Right cardiac atrium (tissue), 5 donors: Measurements from ENCODE around the gene APOL5. TPM values are rescaled to one million over a fixed set of nuclear protein-coding genes. Genes with fewer than 3 reads are reported as not detected.
"Not testable (repeated sequence)": the region's sequence is repeated elsewhere in the genome, so short reads cannot be mapped to it uniquely, and the experiment has no call there.

ENCODE experiments used
- ATAC-seq, 2 donors: fragments of 200-7000 bp; cut with Tn5 transposase; one replicate each; pipeline versions ENCODE4 v1.8.0 to v1.9.1; 2020; ENCODE audit warnings: moderate library complexity in 2 of 2, mild to moderate bottlenecking in 1 of 2
- DNase-seq, 3 donors: peaks; one replicate each; pipeline ENCODE4 v3.0.0-alpha.2; 2020
- H3K27ac ChIP-seq: one replicate; pipeline ENCODE4 v1.5.1; 2013; ENCODE audit warnings: mild to moderate bottlenecking, low read length, control low read depth, moderate library complexity
- H3K27me3 ChIP-seq: one replicate; pipeline ENCODE4 v1.6.1; 2013; ENCODE audit not compliant: control insufficient read depth, insufficient read depth
- H3K4me1 ChIP-seq: one replicate; pipeline ENCODE4 v1.6.1; 2013; ENCODE audit warnings: low read length; ENCODE audit not compliant: control insufficient read depth, insufficient read depth
- H3K4me3 ChIP-seq: one replicate; pipeline ENCODE4 v1.5.1; 2013; ENCODE audit warnings: low read length, control low read depth
- H3K9me3 ChIP-seq: one replicate; pipeline ENCODE4 v1.6.1; 2013; ENCODE audit warnings: low read length; ENCODE audit not compliant: control insufficient read depth
- WGBS: extraction: QIAGEN DNeasy Blood & Tissue Kit; methylation state at CpG from one replicate; pipeline ENCODE4 v1.1.7; 2013; 5-methylcytosine and 5-hydroxymethylcytosine counted together
- intact Hi-C, 4 donors: fragments of 100-400 bp; cut with DNase I; formaldehyde crosslinking; loops; one replicate each; pipeline versions ENCODE4 v1.11.0 to v1.14.0; 2022 to 2023
- polyA plus RNA-seq: library from polyadenylated mRNA; stranded (reverse); fragments of 200-250 nt; gene quantifications from one replicate; pipeline ENCODE4 v1.2.3, GENCODE V29; 2013
- total RNA-seq, 4 donors: library from RNA; stranded (reverse); fragmentation: NEBNext Ultra II Directional; extraction: Animal tissue kit (Norgen Biotek cat#: 25700); gene quantifications; one replicate each; pipeline ENCODE4 v1.2.1, GENCODE V29; 2021
- donor health status: healthy with polysubstance abuse.
- donor health status: DM: no; HTN: yes; CAD: no.
- donor health status: DM: no; HTN: no; CAD: no.
- donor health status: DM: no; HTN: yes; CAD: no; lungs with severe emphysema.
- donor health status: DM: yes; HTN: yes; CAD: no.

APOL5 gene
- total and polyA plus RNA-seq, 5 donors = 0.14 TPM; not detected in 4

- WGBS = 95% methylated on average over 9 of the region's 9 CpGs
- intact Hi-C loops = loop anchor here in 1 of 4 donors (10.0 kb wide), 1 partner anchor 403 kb away; no protein-coding TSS in a partner anchor
Observed at GRCh38 chr22:35732116-35732515, 14.4 kb downstream of the APOL5 start.

GRCh38 chr22:35733036-35733435 lies 15.4 kb downstream of the APOL5 start:
- Histone ChIP-seq H3K27me3 (no peaks in the 10 kb centered on the region), H3K9me3 (no peaks in the 10 kb centered on the region), H3K27ac (no peak overlapping the region), H3K4me1 (no peaks in the 10 kb centered on the region), H3K4me3 (no peak overlapping the region)
- DNase-seq = no peak
- intact Hi-C loops = loop anchor here in 1 of 4 donors (10.0 kb wide), 1 partner anchor 402 kb away; no protein-coding TSS in a partner anchor
- WGBS = 88% methylated on average over 10 of the region's 10 CpGs
- ATAC-seq = no peak

More at GRCh38 chr22:35732116-35732515, 14.4 kb downstream of the APOL5 start:
- Histone ChIP-seq H3K4me3 (no peak overlapping the region), H3K4me1 (peaks cover 4% of the 10 kb centered on the region), H3K27ac (no peak overlapping the region), H3K9me3 (no peaks in the 10 kb centered on the region), H3K27me3 (no peaks in the 10 kb centered on the region)
- DNase-seq (no peak), ATAC-seq (no peak)

- Histone ChIP-seq H3K4me1 (peaks cover 1% of the 10 kb centered on the region), H3K4me3 (no peak overlapping the region), H3K27ac (no peak overlapping the region), H3K9me3 (no peaks in the 10 kb centered on the region), H3K27me3 (no peaks in the 10 kb centered on the region)
- ATAC-seq (peak in 1 of 2 donors; percentile 38), DNase-seq (no peak)
- 68% methylated on average over 7 of the region's 7 CpGs for WGBS
- intact Hi-C loops = loop anchor here in 1 of 4 donors (10.0 kb wide), 1 partner anchor 401 kb away; no protein-coding TSS in a partner anchor
Observed at GRCh38 chr22:35733791-35734516, 16.3 kb downstream of the APOL5 start.

DNA sequence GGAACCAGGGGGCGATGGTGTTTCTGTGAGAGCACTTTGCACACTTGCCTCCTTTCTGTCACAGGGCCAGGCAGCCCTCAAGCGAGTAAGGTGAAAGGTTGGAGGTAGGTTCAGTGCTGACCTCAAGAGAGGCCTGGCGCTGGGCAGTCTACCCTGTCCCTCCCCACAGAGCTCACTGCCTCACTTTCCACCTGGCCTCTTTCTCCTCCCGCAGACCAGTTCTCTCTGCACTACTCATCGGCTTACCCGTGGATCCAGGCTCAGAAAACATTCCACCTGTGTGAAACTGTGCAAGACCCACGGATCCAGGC lies 16.8 kb downstream of the APOL5 start:
- ATAC-seq (no peak), DNase-seq (no peak)
- Histone ChIP-seq H3K27ac (no peak overlapping the region), H3K4me3 (no peak overlapping the region), H3K27me3 (no peaks in the 10 kb centered on the region), H3K4me1 (peaks cover 4% of the 10 kb centered on the region), H3K9me3 (no peaks in the 10 kb centered on the region)
- intact Hi-C loops = loop anchor here in 1 of 4 donors (10.0 kb wide), 1 partner anchor 400 kb away; no protein-coding TSS in a partner anchor
- WGBS = 82% methylated on average over 7 of the region's 7 CpGs

DNA sequence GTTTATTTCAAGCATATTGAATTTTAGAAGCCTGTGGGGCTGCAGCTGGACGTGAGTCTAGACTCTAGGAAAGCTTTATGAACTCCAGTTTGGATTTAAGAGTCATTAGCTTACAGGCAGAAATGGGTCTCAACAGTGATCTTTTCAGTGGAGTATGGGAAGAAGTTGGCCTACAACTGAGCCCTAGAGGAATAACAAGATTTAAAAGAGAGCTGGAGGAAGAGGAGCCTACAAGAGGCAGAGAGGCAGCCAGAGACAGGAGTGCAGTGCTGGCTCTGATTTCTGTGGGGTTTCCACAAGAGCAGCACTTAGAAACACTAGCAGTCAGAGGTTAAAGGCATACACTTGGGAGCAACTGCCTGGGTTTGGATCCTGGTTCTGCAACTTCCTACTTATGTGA lies 17.9 kb downstream of the APOL5 start:
- no peak overlapping the region for H3K4me3 ChIP-seq
- intact Hi-C loops = loop anchor here in 1 of 4 donors (10.0 kb wide), 1 partner anchor 399 kb away; no protein-coding TSS in a partner anchor
- 63% methylated on average over 1 of the region's 1 CpG for WGBS
- H3K4me1 ChIP-seq = peaks cover 7% of the 10 kb centered on the region
- no peak overlapping the region for H3K27ac ChIP-seq
- no peak for DNase-seq
- ATAC-seq = no peak
- no peaks in the 10 kb centered on the region for H3K9me3 ChIP-seq
- H3K27me3 ChIP-seq = no peaks in the 10 kb centered on the region

GRCh38 chr22:35736166-35736565 lies 18.5 kb downstream of the APOL5 start:
- Histone ChIP-seq H3K4me3 (no peak overlapping the region), H3K9me3 (no peaks in the 10 kb centered on the region), H3K4me1 (peaks cover 7% of the 10 kb centered on the region), H3K27me3 (no peaks in the 10 kb centered on the region), H3K27ac (no peak overlapping the region)
- WGBS = 96% methylated on average over 5 of the region's 5 CpGs
- ATAC-seq (no peak), DNase-seq (no peak)
- intact Hi-C loops = loop anchor here in 1 of 4 donors (10.0 kb wide), 1 partner anchor 399 kb away; no protein-coding TSS in a partner anchor

GRCh38 chr22:35736701-35737100 lies 19.0 kb downstream of the APOL5 start:
- H3K4me3 ChIP-seq = no peak overlapping the region
- H3K27me3 ChIP-seq = no peaks in the 10 kb centered on the region
- WGBS = 81% methylated on average over 12 of the region's 12 CpGs
- intact Hi-C loops = loop anchor here in 1 of 4 donors (10.0 kb wide), 1 partner anchor 398 kb away; no protein-coding TSS in a partner anchor
- no peak for DNase-seq
- no peak overlapping the region for H3K27ac ChIP-seq
- peaks cover 7% of the 10 kb centered on the region for H3K4me1 ChIP-seq
- H3K9me3 ChIP-seq = no peaks in the 10 kb centered on the region
- ATAC-seq = no peak

- WGBS = 96% methylated on average over 6 of the region's 6 CpGs
Observed at GRCh38 chr22:35737886-35738285, 20.2 kb downstream of the APOL5 start.

DNA sequence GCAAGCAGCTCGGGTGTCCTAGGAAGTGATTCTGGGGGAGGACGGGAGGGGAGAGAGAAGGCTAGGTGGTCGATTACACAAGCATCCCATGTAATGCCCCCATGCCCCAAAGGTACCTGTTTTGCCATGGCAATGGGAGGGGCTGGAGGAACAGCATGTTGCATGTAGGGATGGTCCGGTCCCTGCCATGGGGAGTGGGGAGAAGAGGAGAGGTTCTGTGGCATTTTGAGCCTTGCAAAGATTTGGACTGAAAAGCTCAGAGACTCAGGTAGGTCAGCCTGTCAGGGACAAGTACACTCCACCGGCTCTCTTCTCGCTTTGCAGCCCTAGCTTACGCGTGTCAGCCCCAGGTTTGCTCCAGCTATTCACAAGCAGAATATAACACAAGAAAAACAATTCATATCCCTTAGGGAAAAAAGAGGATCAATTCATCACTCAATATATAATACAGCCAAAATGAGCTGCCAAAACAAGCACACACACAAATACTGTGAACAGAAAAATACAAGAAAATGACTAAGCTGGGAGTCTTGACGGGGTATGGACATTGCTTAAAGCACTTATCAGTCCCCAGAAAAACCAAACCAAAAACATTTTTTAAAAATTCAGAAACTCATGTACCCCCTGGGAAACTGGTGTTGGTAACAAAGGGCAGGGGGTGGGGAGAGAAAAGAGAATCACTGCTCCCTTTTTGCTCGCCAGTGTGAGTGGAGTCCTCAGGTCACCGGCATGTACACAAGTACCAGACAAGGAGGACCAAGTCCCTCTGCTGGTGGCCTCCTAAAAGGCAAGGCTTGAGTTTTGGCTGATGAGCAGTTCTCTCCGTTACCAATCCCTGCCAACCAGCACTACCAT lies 21.6 kb downstream of the APOL5 start:
- ATAC-seq = peak; percentile 36 to 57
- 74% methylated on average over 12 of the region's 12 CpGs for WGBS
- Histone ChIP-seq H3K4me3 (no peak overlapping the region), H3K27ac (no peak overlapping the region), H3K27me3 (no peaks in the 10 kb centered on the region), H3K9me3 (no peaks in the 10 kb centered on the region), H3K4me1 (peaks cover 16% of the 10 kb centered on the region)
- DNase-seq = peak in 1 of 3 donors; percentile 61
- intact Hi-C loops = loop anchor here in 1 of 4 donors (10.0 kb wide), 1 partner anchor 395 kb away; no protein-coding TSS in a partner anchor

More at GRCh38 chr22:35737886-35738285, 20.2 kb downstream of the APOL5 start:
- H3K9me3 ChIP-seq, H3K27ac ChIP-seq, H3K4me3 ChIP-seq, DNase-seq, H3K27me3 ChIP-seq, ATAC-seq: not testable (repeated sequence)
- peaks cover 16% of the 10 kb centered on the region for H3K4me1 ChIP-seq
- intact Hi-C loops = loop anchor here in 1 of 4 donors (10.0 kb wide), 1 partner anchor 397 kb away; no protein-coding TSS in a partner anchor

GRCh38 chr22:35739931-35740380 lies 22.3 kb downstream of the APOL5 start:
- DNase-seq (no peak), ATAC-seq (no peak)
- peaks cover 16% of the 10 kb centered on the region for H3K4me1 ChIP-seq
- intact Hi-C loops = loop anchor here in 2 of 4 donors (5.0 to 10.0 kb wide), 4 partner anchors 105 to 395 kb away; no protein-coding TSS in a partner anchor
- H3K27me3 ChIP-seq = no peaks in the 10 kb centered on the region
- H3K4me3 ChIP-seq = no peak overlapping the region
- 71% methylated on average over 3 of the region's 3 CpGs for WGBS
- no peaks in the 10 kb centered on the region for H3K9me3 ChIP-seq
- no peak overlapping the region for H3K27ac ChIP-seq
